HG02943 (cell line): ENCODE measurements around the gene PCBP4.
A peak's percentile ranks its signal among the peaks of the same experiment; 100 is the strongest.

Experiments used
- ATAC-seq: cut with Tn5 transposase; IDR thresholded peaks from one replicate; pipeline ENCODE4 v1.9.1; 2021; ENCODE audit warnings: mild to moderate bottlenecking, low read depth, moderate library complexity; ENCODE audit not compliant: unreplicated experiment

PCBP4 gene

GRCh38 chr3:51974963-51975851 lies 8.0 kb upstream of the PCBP4 start, which contains the start of gene ABHD14A:
Gene ABHD14A, plus strand, starts transcription at chr3:51975064. Its CDS starts 72 bp downstream, at chr3:51975136.
- peak; percentile 51 for ATAC-seq

GRCh38 chr3:51974277-51974962 lies 7.2 kb upstream of the PCBP4 start:
- no peak for ATAC-seq

GRCh38 chr3:51971350-51971749 lies 4.1 kb upstream of the PCBP4 start:
- ATAC-seq = no peak

- ATAC-seq = no peak
Measured at GRCh38 chr3:51970606-51971300, 3.5 kb upstream of the PCBP4 start.

- ATAC-seq = no peak
Measured at GRCh38 chr3:51969841-51970240, 2.6 kb upstream of the PCBP4 start.

GRCh38 chr3:51968883-51969678 lies 1.8 kb upstream of the PCBP4 start:
- no peak for ATAC-seq

GRCh38 chr3:51968170-51968775 lies 1.0 kb upstream of the PCBP4 start:
- no peak for ATAC-seq

- no peak for ATAC-seq
Measured at GRCh38 chr3:51966922-51967383, 301 bp downstream of the PCBP4 start.

GRCh38 chr3:51966486-51966885 lies 768 bp downstream of the PCBP4 start:
- no peak for ATAC-seq

- ATAC-seq = no peak
Measured at GRCh38 chr3:51966016-51966415, 1.2 kb downstream of the PCBP4 start.

GRCh38 chr3:51964521-51964920 lies 2.7 kb downstream of the PCBP4 start:
- ATAC-seq = no peak

- no peak for ATAC-seq
Measured at GRCh38 chr3:51963951-51964451, 3.3 kb downstream of the PCBP4 start.

- no peak for ATAC-seq
Measured at GRCh38 chr3:51962854-51963530, 4.3 kb downstream of the PCBP4 start.

GRCh38 chr3:51961602-51962569 lies 5.4 kb downstream of the PCBP4 start:
- no peak for ATAC-seq

GRCh38 chr3:51961011-51961410 lies 6.2 kb downstream of the PCBP4 start:
- ATAC-seq = no peak

- no peak for ATAC-seq
Measured at GRCh38 chr3:51960386-51960785, 6.9 kb downstream of the PCBP4 start.

GRCh38 chr3:51959651-51960050 lies 7.6 kb downstream of the PCBP4 start:
- ATAC-seq = no peak
